NCI-H2107 treated with DMSO at 0.1 percent for 48 hours (cell line): Measurements from ENCODE around the gene CCDC63.
"Not testable (repeated sequence)": the region's sequence is repeated elsewhere in the genome, so short reads cannot be mapped to it uniquely, and the experiment has no call there.

Source experiments
- DNase-seq: peaks from one replicate; lab custom pipeline; 2025; ENCODE audit not compliant: unreplicated experiment; lab: John Stamatoyannopoulos, UW

The CCDC63 gene

DNA sequence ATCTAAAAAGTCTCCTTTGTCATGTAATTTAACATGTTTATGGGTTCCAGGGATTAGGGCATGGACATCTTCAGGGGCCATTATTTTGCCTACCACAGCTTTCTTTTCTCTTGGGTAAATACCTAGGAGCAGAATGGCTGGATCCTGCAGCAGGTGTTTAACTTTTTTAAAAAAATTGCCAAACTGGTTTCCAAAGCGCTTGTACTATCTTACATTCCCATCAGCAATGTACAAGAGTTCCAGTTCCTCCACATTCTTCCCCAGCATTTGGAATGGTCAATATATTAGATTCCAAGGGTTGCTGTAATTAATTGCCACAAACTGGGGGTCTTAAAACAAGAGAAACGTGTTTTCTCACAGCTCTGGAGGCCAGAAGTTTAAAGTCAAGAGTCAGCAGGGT lies 101.3 kb downstream of the CCDC63 start:
- no peak for DNase-seq

DNA sequence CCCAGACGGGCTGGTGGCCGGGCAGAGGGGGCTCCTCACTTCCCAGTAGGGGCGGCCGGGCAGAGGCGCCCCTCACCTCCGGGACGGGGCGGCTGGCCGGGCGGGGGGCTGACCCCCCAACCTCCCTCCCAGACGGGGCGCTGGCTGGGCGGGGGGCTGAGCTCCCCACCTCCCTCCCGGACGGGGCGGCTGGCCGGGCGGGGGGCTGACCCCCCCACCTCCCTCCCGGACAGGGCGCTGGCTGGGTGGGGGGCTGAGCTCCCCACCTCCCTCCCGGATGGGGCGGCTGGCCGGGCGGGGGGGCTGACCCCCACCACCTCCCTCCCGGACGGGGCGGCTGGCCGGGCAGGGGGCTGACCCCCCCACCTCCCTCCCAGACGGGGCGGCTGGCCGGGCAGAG lies 103.7 kb downstream of the CCDC63 start:
- not testable (repeated sequence) for DNase-seq

- DNase-seq = not testable (repeated sequence)
Measured at GRCh38 chr12:110950867-110951266, 104.1 kb downstream of the CCDC63 start.
